CD4-positive, alpha-beta T cell (primary cell): Measurements from ENCODE around the gene HK3. TPM values are rescaled to one million over a fixed set of nuclear protein-coding genes. Genes with fewer than 3 reads are reported as not detected.

Experiments used
- ATAC-seq: fragments of 200-7000 bp; cut with Tn5 transposase; one replicate; pipeline ENCODE4 v1.10.0; 2022; ENCODE audit warnings: mild to moderate bottlenecking; ENCODE audit not compliant: poor library complexity
- CTCF ChIA-PET: fragments of 350-600 bp; sonication (Branson Sonifier 250); formaldehyde crosslinking; loops from one replicate; lab custom pipeline; 2021; ENCODE audit warnings: antibody characterized with exemption, inconsistent platforms; lab: Charles Lee
- POLR2A ChIA-PET: fragments of 350-600 bp; sonication (Branson Sonifier 250); formaldehyde crosslinking; loops from one replicate; lab custom pipeline; 2021; ENCODE audit warnings: antibody characterized with exemption, inconsistent platforms; lab: Charles Lee
- DNase-seq, 14 experiments: peaks; one replicate each; pipeline ENCODE4 v3.0.0-alpha.2; 2013 to 2020; ENCODE audit warnings: mixed read lengths in 2 of 14
- H3K27ac ChIP-seq, 2 donors: one replicate each; pipeline versions ENCODE4 v1.5.1 to v1.7.0; 2013; ENCODE audit warnings: low read length in 2 of 2, low read depth in 1 of 2, mild to moderate bottlenecking in 1 of 2
- H3K27me3 ChIP-seq, 2 experiments: 1 replicate in 1 of 2; 2 replicates in 1 of 2; pipeline versions ENCODE4 v1.6.1 to v1.7.0; 2013; ENCODE audit warnings: low read length in 2 of 2, control low read depth in 1 of 2, mild to moderate bottlenecking in 1 of 2, moderate library complexity in 1 of 2; ENCODE audit not compliant: insufficient read depth in 2 of 2, control insufficient read depth in 1 of 2
- H3K36me3 ChIP-seq: one replicate; pipeline ENCODE4 v1.6.1; 2013; ENCODE audit warnings: low read length, control low read depth; ENCODE audit not compliant: insufficient read depth
- H3K4me1 ChIP-seq: one replicate; pipeline ENCODE4 v1.6.1; 2013; ENCODE audit warnings: low read length, control low read depth; ENCODE audit not compliant: insufficient read depth
- H3K4me3 ChIP-seq: one replicate; pipeline ENCODE4 v1.5.1; 2013; ENCODE audit warnings: mild to moderate bottlenecking, low read length, moderate library complexity
- H3K9me3 ChIP-seq, 2 experiments: 1 replicate in 1 of 2; 2 replicates in 1 of 2; pipeline versions ENCODE4 v1.6.1 to v1.7.0; 2013; ENCODE audit warnings: low read length in 2 of 2, mild to moderate bottlenecking in 2 of 2, control low read depth in 1 of 2, moderate library complexity in 1 of 2; ENCODE audit not compliant: control insufficient read depth in 1 of 2, insufficient read depth in 1 of 2
- H3K27ac Mint-ChIP-seq: one replicate; pipeline ENCODE4 v1.8.0; 2020; ENCODE audit warnings: mixed read lengths
- H3K27me3 Mint-ChIP-seq: one replicate; pipeline ENCODE4 v1.8.0; 2021; ENCODE audit warnings: mixed read lengths
- H3K36me3 Mint-ChIP-seq: one replicate; pipeline ENCODE4 v1.8.0; 2021; ENCODE audit warnings: low read depth, mixed read lengths
- H3K4me1 Mint-ChIP-seq: one replicate; pipeline ENCODE4 v1.8.0; 2021; ENCODE audit warnings: low read depth, mixed read lengths
- H3K4me3 Mint-ChIP-seq: one replicate; pipeline ENCODE4 v1.8.0; 2020; ENCODE audit warnings: mild to moderate bottlenecking, mixed read lengths
- H3K9me3 Mint-ChIP-seq: one replicate; pipeline ENCODE4 v1.8.0; 2020; ENCODE audit warnings: mixed read lengths
- intact Hi-C, 2 experiments: fragments of 100-400 bp; cut with DNase I in 1 of 2; cut with micrococcal nuclease in 1 of 2; formaldehyde crosslinking; loops; one replicate each; pipeline versions ENCODE4 v1.15.1 to v1.9.0; 2023 to 2025; cut with DNase I, micrococcal nuclease
- total RNA-seq, 174 experiments: library from RNA in 2 of 174; stranded (reverse) in 2 of 174; gene quantifications; one replicate each; pipeline ENCODE4 v1.2.3 and lab custom pipeline; 2021 to 2026
- TF ChIP-seq, protein P1 (sequence below): fragments of 200-600 bp; IDR thresholded peaks from one replicate; pipeline ENCODE4 v1.8.0; 2022; ENCODE audit warnings: antibody characterized with exemption, mild to moderate bottlenecking

HK3 gene
- total RNA-seq, 2 experiments from 2014 or later, result 0.74 to 1.2 TPM

DNA sequence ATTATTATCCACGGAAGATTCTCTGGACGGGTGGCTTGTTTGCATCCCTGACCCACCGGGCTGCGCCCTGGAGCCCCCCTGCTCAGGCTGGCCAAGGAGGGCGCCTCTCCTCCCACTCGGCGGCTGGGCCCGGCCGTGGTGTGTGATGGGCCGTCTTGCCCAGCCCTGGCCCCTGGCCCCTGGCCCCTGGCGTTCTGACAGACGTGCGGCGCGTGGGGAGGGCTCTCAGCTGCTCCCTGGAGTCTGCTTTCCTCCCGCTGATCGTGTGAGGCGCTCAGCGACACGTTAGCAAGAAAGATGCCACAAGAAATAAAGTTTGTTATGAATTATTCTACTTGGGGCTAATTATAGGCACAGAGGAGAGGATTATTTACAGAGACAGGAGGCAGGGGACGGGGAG, 55.5 kb downstream of the HK3 start:
- Histone ChIP-seq H3K4me3 (no peak overlapping the region), H3K4me1 (no peaks in the 10 kb centered on the region), H3K27ac (no peak overlapping the region), H3K27me3 (peaks cover 13 to 34% of the 10 kb centered on the region in 2 experiments), H3K9me3 (peaks cover 0 to 14% of the 10 kb centered on the region in 2 experiments), H3K36me3 (no peaks in the 10 kb centered on the region)
- Mint-ChIP-seq H3K9me3 (no peaks in the 10 kb centered on the region), H3K4me3 (no peak overlapping the region), H3K36me3 (no peaks in the 10 kb centered on the region), H3K4me1 (no peaks in the 10 kb centered on the region), H3K27ac (no peak overlapping the region), H3K27me3 (peaks cover 50% of the 10 kb centered on the region)
- TF ChIP-seq, protein P1, sequence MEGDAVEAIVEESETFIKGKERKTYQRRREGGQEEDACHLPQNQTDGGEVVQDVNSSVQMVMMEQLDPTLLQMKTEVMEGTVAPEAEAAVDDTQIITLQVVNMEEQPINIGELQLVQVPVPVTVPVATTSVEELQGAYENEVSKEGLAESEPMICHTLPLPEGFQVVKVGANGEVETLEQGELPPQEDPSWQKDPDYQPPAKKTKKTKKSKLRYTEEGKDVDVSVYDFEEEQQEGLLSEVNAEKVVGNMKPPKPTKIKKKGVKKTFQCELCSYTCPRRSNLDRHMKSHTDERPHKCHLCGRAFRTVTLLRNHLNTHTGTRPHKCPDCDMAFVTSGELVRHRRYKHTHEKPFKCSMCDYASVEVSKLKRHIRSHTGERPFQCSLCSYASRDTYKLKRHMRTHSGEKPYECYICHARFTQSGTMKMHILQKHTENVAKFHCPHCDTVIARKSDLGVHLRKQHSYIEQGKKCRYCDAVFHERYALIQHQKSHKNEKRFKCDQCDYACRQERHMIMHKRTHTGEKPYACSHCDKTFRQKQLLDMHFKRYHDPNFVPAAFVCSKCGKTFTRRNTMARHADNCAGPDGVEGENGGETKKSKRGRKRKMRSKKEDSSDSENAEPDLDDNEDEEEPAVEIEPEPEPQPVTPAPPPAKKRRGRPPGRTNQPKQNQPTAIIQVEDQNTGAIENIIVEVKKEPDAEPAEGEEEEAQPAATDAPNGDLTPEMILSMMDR, result no peak
- no peak for DNase-seq
- CTCF ChIA-PET, result no interaction called here
- intact Hi-C loops, result no loop called here
- ATAC-seq, result no peak
- POLR2A ChIA-PET, result no interaction called here

DNA sequence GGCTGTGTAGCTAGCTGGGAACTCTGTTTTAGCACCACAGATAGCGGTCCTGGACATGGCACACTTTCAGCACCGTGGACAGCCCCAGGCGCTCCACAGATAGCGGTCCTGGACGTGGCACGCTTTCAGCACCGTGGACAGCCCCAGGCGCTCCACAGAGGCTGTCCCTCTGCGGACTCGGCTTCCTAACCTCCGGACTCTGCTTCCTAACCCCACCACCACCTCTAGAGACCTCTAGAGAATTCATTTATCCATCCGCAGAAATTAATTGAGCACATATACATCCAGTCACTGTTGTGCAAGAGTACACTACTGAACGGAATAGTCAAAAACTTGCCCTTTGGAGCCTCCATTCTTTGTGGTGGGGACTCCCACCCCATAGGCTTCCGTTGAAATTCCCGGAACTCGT, 61.4 kb downstream of the HK3 start:
- CTCF ChIA-PET, result no interaction called here
- H3K4me1 Mint-ChIP-seq, result no peaks in the 10 kb centered on the region

DNA sequence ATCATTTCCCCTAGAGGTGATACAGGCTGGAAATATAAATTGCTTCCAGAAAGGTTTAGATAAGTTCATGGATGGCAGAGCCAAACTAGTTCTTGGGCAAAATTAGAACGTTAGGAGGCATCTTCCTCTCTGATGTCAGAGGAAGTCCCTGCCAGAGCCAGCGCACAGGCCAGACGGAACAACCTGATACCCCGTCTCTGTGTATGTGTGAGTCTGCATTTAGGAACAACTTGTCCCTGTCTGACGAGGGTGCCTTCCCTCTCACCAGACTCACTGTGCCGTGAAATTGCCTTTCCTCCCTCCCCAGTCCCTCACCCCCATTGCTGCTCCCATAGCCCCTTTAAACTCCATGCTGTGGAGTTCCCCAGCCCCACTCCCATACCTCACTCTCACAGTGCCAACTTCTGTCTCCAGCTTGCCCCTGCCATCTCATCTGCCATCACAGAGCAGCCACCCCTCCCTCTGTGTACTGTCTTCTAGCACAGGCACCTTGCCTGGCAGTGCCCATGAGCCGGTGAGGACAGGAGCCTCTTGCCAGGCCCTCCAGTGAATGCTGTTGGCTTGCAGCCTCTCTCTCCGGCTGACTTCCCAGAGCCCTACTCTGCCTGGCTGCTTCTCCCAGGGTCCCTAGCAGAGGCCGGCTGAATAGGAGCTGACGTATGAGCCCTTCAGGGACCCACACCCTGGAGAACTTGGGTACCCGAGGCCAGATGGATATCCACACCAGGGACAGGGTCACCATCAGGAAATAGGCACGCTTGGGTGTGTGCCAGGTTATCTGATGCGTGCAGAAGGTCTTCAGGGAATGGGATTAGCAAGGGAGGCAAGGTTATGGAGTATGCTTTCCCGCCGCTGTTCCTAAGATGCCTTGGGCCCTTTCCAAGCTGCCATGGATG, 62.1 kb downstream of the HK3 start:
- no peak for DNase-seq
- no peak overlapping the region for H3K4me3 ChIP-seq
- no peaks in the 10 kb centered on the region for H3K36me3 Mint-ChIP-seq
- TF ChIP-seq, protein P1, result no peak
- H3K27me3 Mint-ChIP-seq, result peaks cover 53% of the 10 kb centered on the region
- H3K9me3 ChIP-seq, result peaks cover 0 to 33% of the 10 kb centered on the region in 2 experiments
- no peak for ATAC-seq
- H3K27ac ChIP-seq, result no peak overlapping the region
- H3K27me3 ChIP-seq, result peaks cover 20 to 27% of the 10 kb centered on the region in 2 experiments
- no peak overlapping the region for H3K4me3 Mint-ChIP-seq
- H3K4me1 Mint-ChIP-seq, result no peaks in the 10 kb centered on the region
- H3K36me3 ChIP-seq, result no peaks in the 10 kb centered on the region
- no peaks in the 10 kb centered on the region for H3K9me3 Mint-ChIP-seq
- intact Hi-C loops, result no loop called here
- POLR2A ChIA-PET, result no interaction called here
- no peak overlapping the region for H3K27ac Mint-ChIP-seq
- CTCF ChIA-PET, result no interaction called here
- no peaks in the 10 kb centered on the region for H3K4me1 ChIP-seq

More for the DNA sequence above, 61.4 kb downstream of the HK3 start:
- H3K36me3 Mint-ChIP-seq, result no peaks in the 10 kb centered on the region
- no peaks in the 10 kb centered on the region for H3K9me3 Mint-ChIP-seq
- peaks cover 53% of the 10 kb centered on the region for H3K27me3 Mint-ChIP-seq
- TF ChIP-seq, protein P1, result no peak
- Histone ChIP-seq H3K9me3 (peaks cover 0 to 33% of the 10 kb centered on the region in 2 experiments), H3K27ac (no peak overlapping the region), H3K36me3 (no peaks in the 10 kb centered on the region), H3K4me1 (no peaks in the 10 kb centered on the region), H3K4me3 (no peak overlapping the region), H3K27me3 (peaks cover 20 to 27% of the 10 kb centered on the region in 2 experiments)
- ATAC-seq (peak; percentile 90), DNase-seq (peak; percentile 39 to 83 (median 64))
- POLR2A ChIA-PET, result no interaction called here
- intact Hi-C loops, result no loop called here
- no peak overlapping the region for H3K27ac Mint-ChIP-seq
- H3K4me3 Mint-ChIP-seq, result no peak overlapping the region
